Loucy (cell line): ENCODE data around the gene NPBWR2.

Source experiments
- H2AFZ ChIP-seq: fragments of 200-600 bp; sonication (generic); 2 replicates; pipeline ENCODE4 v1.6.0; 2016; ENCODE audit warnings: antibody characterized with exemption, mild to moderate bottlenecking, low read length, moderate library complexity
- H3F3A ChIP-seq: fragments of 200-600 bp; 2 replicates; pipeline ENCODE4 v1.6.0; 2016; ENCODE audit warnings: antibody characterized with exemption, low read depth, mild to moderate bottlenecking
- H3K27me3 ChIP-seq: fragments of 200-600 bp; sonication (generic); 2 replicates; pipeline ENCODE4 v1.6.1; 2014; ENCODE audit warnings: low read length, mild to moderate bottlenecking; ENCODE audit not compliant: insufficient read depth, poor library complexity, severe bottlenecking
- H3K36me3 ChIP-seq: fragments of 200-600 bp; sonication (generic); 2 replicates; pipeline ENCODE4 v1.6.1; 2016; ENCODE audit warnings: low read length; ENCODE audit not compliant: insufficient read depth
- H3K4me1 ChIP-seq: fragments of 200-600 bp; sonication (generic); 2 replicates; pipeline ENCODE4 v1.5.1; 2014; ENCODE audit warnings: low read length, mild to moderate bottlenecking; ENCODE audit not compliant: insufficient read depth, poor library complexity, severe bottlenecking
- H3K4me2 ChIP-seq: fragments of 200-600 bp; sonication (generic); 2 replicates; pipeline ENCODE4 v1.6.0; 2014; ENCODE audit warnings: antibody characterized with exemption, low read length, low read depth, mild to moderate bottlenecking; ENCODE audit not compliant: poor library complexity, severe bottlenecking
- H3K4me3 ChIP-seq: fragments of 200-600 bp; sonication (generic); 2 replicates; pipeline ENCODE4 v1.5.1; 2014; ENCODE audit warnings: low read length, mild to moderate bottlenecking, mixed read lengths; ENCODE audit not compliant: poor library complexity, severe bottlenecking
- H3K79me2 ChIP-seq: fragments of 200-600 bp; sonication (generic); 2 replicates; pipeline ENCODE4 v1.6.1; 2014; ENCODE audit warnings: low read length; ENCODE audit not compliant: insufficient read depth
- H3K9ac ChIP-seq: fragments of 200-600 bp; sonication (generic); 2 replicates; pipeline ENCODE4 v1.6.0; 2014; ENCODE audit warnings: mild to moderate bottlenecking, low read depth, low read length, moderate library complexity; ENCODE audit not compliant: poor library complexity, severe bottlenecking
- H3K9me2 ChIP-seq: fragments of 200-600 bp; sonication (generic); replicated peaks from 2 replicates; pipeline ENCODE4 v1.6.1; 2016; ENCODE audit warnings: low read depth, low read length, mixed read lengths
- H3K9me3 ChIP-seq: fragments of 200-600 bp; sonication (generic); 2 replicates; pipeline ENCODE4 v1.6.1; 2014; ENCODE audit warnings: mild to moderate bottlenecking, antibody characterized with exemption, low read length, low read depth; ENCODE audit not compliant: insufficient read depth
- H4K20me1 ChIP-seq: fragments of 200-600 bp; sonication (generic); 2 replicates; pipeline ENCODE4 v1.6.0; 2014; ENCODE audit warnings: antibody characterized with exemption, low read length, mild to moderate bottlenecking; ENCODE audit not compliant: insufficient read depth, poor library complexity, severe bottlenecking
- EZH2phosphoT487 ChIP-seq: fragments of 200-600 bp; IDR thresholded peaks from 2 replicates; pipeline ENCODE4 v1.6.1; 2018; ENCODE audit warnings: antibody characterized with exemption, mild to moderate bottlenecking, moderate library complexity, borderline replicate concordance
- TF ChIP-seq, protein P1 (sequence below): fragments of 200-600 bp; sonication (generic); conservative IDR thresholded peaks from 2 replicates; pipeline ENCODE4 v1.5.1; 2014; ENCODE audit warnings: mild to moderate bottlenecking, antibody characterized with exemption, low read length

NPBWR2 gene

DNA sequence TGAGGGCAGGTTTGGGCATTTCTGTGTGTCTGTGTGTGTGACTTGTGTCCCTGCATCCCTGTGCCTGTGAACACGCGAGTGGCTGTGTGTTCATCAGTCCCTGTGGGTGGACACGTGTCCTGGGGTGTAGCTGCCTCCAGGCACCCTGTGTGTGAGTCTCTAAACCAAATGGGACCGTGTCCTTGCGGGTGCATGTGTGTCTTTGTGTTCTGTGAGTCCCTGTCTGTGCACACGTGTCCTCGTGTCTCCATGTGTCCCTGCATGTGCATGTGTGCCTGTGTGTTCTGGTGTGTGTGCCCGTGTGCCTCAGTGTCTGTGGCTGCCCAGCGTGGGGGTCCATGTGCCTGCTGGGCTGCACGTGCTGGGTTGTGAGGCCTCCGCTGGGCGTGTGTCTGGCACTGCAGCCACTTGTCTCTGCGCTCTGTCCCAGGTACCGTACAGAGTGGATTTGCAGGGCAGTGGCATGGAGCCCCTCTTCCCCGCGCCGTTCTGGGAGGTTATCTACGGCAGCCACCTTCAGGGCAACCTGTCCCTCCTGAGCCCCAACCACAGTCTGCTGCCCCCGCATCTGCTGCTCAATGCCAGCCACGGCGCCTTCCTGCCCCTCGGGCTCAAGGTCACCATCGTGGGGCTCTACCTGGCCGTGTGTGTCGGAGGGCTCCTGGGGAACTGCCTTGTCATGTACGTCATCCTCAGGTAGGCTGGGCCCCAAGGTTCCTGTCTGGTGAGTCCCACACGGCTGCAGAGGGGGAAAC is 14.9 kb downstream of the NPBWR2 start:
- Histone ChIP-seq H3K9me3 (no peaks in the 10 kb centered on the region), H2AFZ (no peak overlapping the region), H3K27me3 (no peaks in the 10 kb centered on the region), H3K4me3 (no peak overlapping the region), H3K4me2 (no peak overlapping the region), H3F3A (no peaks in the 10 kb centered on the region), H4K20me1 (no peaks in the 10 kb centered on the region), H3K36me3 (no peaks in the 10 kb centered on the region), H3K4me1 (no peaks in the 10 kb centered on the region), H3K9me2 (no peaks in the 10 kb centered on the region), H3K9ac (no peak overlapping the region), H3K79me2 (no peaks in the 10 kb centered on the region)
- TF ChIP-seq EZH2phosphoT487, result no peak
- TF ChIP-seq, protein P1, sequence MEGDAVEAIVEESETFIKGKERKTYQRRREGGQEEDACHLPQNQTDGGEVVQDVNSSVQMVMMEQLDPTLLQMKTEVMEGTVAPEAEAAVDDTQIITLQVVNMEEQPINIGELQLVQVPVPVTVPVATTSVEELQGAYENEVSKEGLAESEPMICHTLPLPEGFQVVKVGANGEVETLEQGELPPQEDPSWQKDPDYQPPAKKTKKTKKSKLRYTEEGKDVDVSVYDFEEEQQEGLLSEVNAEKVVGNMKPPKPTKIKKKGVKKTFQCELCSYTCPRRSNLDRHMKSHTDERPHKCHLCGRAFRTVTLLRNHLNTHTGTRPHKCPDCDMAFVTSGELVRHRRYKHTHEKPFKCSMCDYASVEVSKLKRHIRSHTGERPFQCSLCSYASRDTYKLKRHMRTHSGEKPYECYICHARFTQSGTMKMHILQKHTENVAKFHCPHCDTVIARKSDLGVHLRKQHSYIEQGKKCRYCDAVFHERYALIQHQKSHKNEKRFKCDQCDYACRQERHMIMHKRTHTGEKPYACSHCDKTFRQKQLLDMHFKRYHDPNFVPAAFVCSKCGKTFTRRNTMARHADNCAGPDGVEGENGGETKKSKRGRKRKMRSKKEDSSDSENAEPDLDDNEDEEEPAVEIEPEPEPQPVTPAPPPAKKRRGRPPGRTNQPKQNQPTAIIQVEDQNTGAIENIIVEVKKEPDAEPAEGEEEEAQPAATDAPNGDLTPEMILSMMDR, result no peak

DNA sequence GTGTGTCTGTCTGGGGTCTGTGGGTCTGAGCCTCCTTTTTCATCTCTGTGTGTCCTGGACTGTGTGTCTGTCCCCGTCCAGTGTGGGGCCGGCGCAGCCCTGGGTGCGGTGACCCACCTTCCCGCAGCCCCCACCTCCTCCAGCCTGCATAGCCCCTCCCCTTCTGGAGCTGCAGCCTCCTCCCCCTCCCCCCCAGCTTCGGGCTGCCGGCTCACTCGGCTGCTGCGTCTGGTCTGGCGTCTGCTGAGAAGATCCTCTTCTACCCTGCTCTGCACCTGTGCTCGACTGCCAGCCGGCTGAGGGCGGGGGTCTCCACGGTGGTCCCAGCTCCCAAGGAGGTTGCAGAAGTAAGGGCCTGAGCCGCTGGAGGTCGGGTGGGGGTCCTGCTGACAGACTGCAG is 15.6 kb downstream of the NPBWR2 start:
- TF ChIP-seq, protein P1, result no peak
- no peak for TF ChIP-seq EZH2phosphoT487
- H3K4me1 ChIP-seq, result no peaks in the 10 kb centered on the region
- no peaks in the 10 kb centered on the region for H3K36me3 ChIP-seq
- H3F3A ChIP-seq, result no peaks in the 10 kb centered on the region
- no peak overlapping the region for H3K4me2 ChIP-seq
- H3K4me3 ChIP-seq, result no peak overlapping the region
- H4K20me1 ChIP-seq, result no peaks in the 10 kb centered on the region
- H3K9me3 ChIP-seq, result no peaks in the 10 kb centered on the region
- H3K9me2 ChIP-seq, result no peaks in the 10 kb centered on the region
- no peak overlapping the region for H3K9ac ChIP-seq
- no peaks in the 10 kb centered on the region for H3K27me3 ChIP-seq
- H3K79me2 ChIP-seq, result no peaks in the 10 kb centered on the region
- H2AFZ ChIP-seq, result no peak overlapping the region

DNA sequence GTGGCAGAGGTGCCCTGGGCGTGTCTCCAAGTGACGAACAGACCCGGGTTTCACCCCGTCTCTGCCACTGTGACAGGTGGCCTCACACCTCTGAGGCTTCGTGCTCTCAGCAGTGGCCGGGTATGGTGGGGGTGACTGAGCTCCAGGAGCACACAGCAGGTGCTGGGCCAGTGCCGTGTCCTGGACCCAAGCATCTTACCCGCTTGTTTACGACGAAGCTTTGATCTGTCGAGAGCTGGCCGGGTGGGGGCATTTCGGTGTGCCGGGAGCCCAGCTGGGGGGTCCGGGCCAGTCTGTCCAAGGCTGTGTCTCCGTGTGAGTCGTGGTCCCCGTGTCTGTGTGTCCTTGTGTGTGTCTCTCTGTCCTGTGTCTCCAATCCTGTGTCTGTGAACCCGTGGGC is 16.0 kb downstream of the NPBWR2 start:
- Histone ChIP-seq H3K27me3 (no peaks in the 10 kb centered on the region), H4K20me1 (no peaks in the 10 kb centered on the region), H3K9ac (no peak overlapping the region), H3K4me2 (no peak overlapping the region), H3K79me2 (no peaks in the 10 kb centered on the region), H3K4me1 (no peaks in the 10 kb centered on the region), H3F3A (no peaks in the 10 kb centered on the region), H3K4me3 (no peak overlapping the region), H3K9me3 (no peaks in the 10 kb centered on the region), H2AFZ (no peak overlapping the region), H3K36me3 (no peaks in the 10 kb centered on the region), H3K9me2 (no peaks in the 10 kb centered on the region)
- TF ChIP-seq EZH2phosphoT487, result no peak
- TF ChIP-seq, protein P1, result no peak
